IMR-90 (cell line): ENCODE measurements around the gene TEAD1. TPM values are rescaled to one million over a fixed set of nuclear protein-coding genes. Genes with fewer than 3 reads are reported as not detected.

Experiments
- ATAC-seq: fragments of 200-7000 bp; cut with Tn5 transposase; 2 replicates; pipeline ENCODE4 v1.9.1; 2020; ENCODE audit warnings: low read depth, mild to moderate bottlenecking, moderate library complexity
- BruUV-seq: library from RNA; stranded (reverse); fragments of 400-500 nt; replicated peaks from 2 replicates; lab custom pipeline; 2021; lab: Mats Ljungman, UMichigan
- CTCF ChIA-PET: fragments of 300-600 bp; formaldehyde crosslinking; extraction: SDS; loops from one replicate; lab custom pipeline; 2021; ENCODE audit warnings: antibody characterized with exemption; lab: Yijun Ruan, JAX
- POLR2A ChIA-PET: fragments of 300-600 bp; sonication (Branson Sonifier 250); formaldehyde crosslinking; loops from one replicate; lab custom pipeline; 2022; ENCODE audit warnings: antibody characterized with exemption; ENCODE audit not compliant: unreplicated experiment; lab: Charles Lee
- DNase-seq: peaks from one replicate; pipeline ENCODE4 v3.0.0; 2013
- H2AFZ ChIP-seq: replicated peaks from 2 replicates; pipeline ENCODE3; 2013; ENCODE audit warnings: low read length, mild to moderate bottlenecking; ENCODE audit not compliant: poor library complexity
- H2AK5ac ChIP-seq: 2 replicates; pipeline ENCODE4 v1.6.1; 2013; ENCODE audit warnings: low read depth, low read length, inconsistent platforms
- H2AK9ac ChIP-seq: replicated peaks from 2 replicates; pipeline ENCODE3; 2013; ENCODE audit warnings: mild to moderate bottlenecking, low read depth, low read length, moderate library complexity; ENCODE audit not compliant: poor library complexity
- H2BK120ac ChIP-seq: 2 replicates; pipeline ENCODE4 v1.6.1; 2013; ENCODE audit warnings: low read depth, low read length, inconsistent platforms
- H2BK15ac ChIP-seq: 3 replicates; pipeline ENCODE4 v1.6.1; 2013; ENCODE audit warnings: low read depth, low read length, inconsistent platforms
- H2BK20ac ChIP-seq: 2 replicates; pipeline ENCODE4 v1.6.1; 2013; ENCODE audit warnings: low read depth, mild to moderate bottlenecking, inconsistent platforms, low read length, moderate library complexity
- H2BK5ac ChIP-seq: 2 replicates; pipeline ENCODE4 v1.6.1; 2013; ENCODE audit warnings: mild to moderate bottlenecking, low read depth, low read length, inconsistent platforms; ENCODE audit not compliant: poor library complexity, severe bottlenecking
- H3K14ac ChIP-seq: replicated peaks from 2 replicates; pipeline ENCODE4 v1.6.1; 2013; ENCODE audit warnings: low read depth, low read length, inconsistent platforms
- H3K18ac ChIP-seq: 2 replicates; pipeline ENCODE4 v1.6.1; 2013; ENCODE audit warnings: low read depth, low read length, control low read depth
- H3K23ac ChIP-seq: 2 replicates; pipeline ENCODE4 v1.6.1; 2013; ENCODE audit warnings: low read depth, low read length, inconsistent platforms
- H3K27ac ChIP-seq: 2 replicates; pipeline ENCODE4 v1.5.1; 2013; ENCODE audit warnings: mild to moderate bottlenecking, control low read depth, low read length; ENCODE audit not compliant: insufficient read depth
- H3K27me3 ChIP-seq: 2 replicates; pipeline ENCODE4 v1.6.1; 2013; ENCODE audit warnings: low read length; ENCODE audit not compliant: control insufficient read depth, insufficient read depth
- H3K36me3 ChIP-seq: 2 replicates; pipeline ENCODE4 v1.6.1; 2013; ENCODE audit warnings: low read length, mixed read lengths; ENCODE audit not compliant: control insufficient read depth, insufficient read depth
- H3K4ac ChIP-seq: 2 replicates; pipeline ENCODE4 v1.6.1; 2013; ENCODE audit warnings: low read depth, low read length, inconsistent platforms
- H3K4me1 ChIP-seq: 2 replicates; pipeline ENCODE4 v1.6.1; 2013; ENCODE audit warnings: low read length, mixed read lengths; ENCODE audit not compliant: control insufficient read depth, insufficient read depth
- H3K4me2 ChIP-seq: 2 replicates; pipeline ENCODE4 v1.6.1; 2013; ENCODE audit warnings: low read depth, mild to moderate bottlenecking, control low read depth, low read length, moderate library complexity
- H3K4me3 ChIP-seq: 2 replicates; pipeline ENCODE4 v1.5.1; 2013; ENCODE audit warnings: low read depth, mild to moderate bottlenecking, control low read depth, low read length, moderate library complexity; ENCODE audit not compliant: insufficient read depth
- H3K56ac ChIP-seq: 2 replicates; pipeline ENCODE4 v1.6.1; 2013; ENCODE audit warnings: low read length, inconsistent platforms; ENCODE audit not compliant: insufficient read depth; ENCODE audit errors: extremely low read depth
- H3K79me1 ChIP-seq, 2 experiments: 2 replicates each; pipeline ENCODE4 v1.6.1; 2013; ENCODE audit warnings: low read length in 2 of 2, inconsistent platforms in 1 of 2, low read depth in 1 of 2
- H3K9ac ChIP-seq: 2 replicates; pipeline ENCODE4 v1.6.1; 2013; ENCODE audit warnings: low read depth, low read length, control low read depth
- H3K9me1 ChIP-seq: 2 replicates; pipeline ENCODE4 v1.6.1; 2013; ENCODE audit warnings: low read length, inconsistent platforms; ENCODE audit not compliant: insufficient read depth
- H3K9me3 ChIP-seq: 2 replicates; pipeline ENCODE4 v1.6.1; 2013; ENCODE audit warnings: low read length; ENCODE audit not compliant: control insufficient read depth, insufficient read depth
- H4K20me1 ChIP-seq: 2 replicates; pipeline ENCODE4 v1.6.1; 2013; ENCODE audit warnings: low read length, inconsistent platforms; ENCODE audit not compliant: insufficient read depth
- H4K5ac ChIP-seq: 2 replicates; pipeline ENCODE4 v1.6.1; 2013; ENCODE audit warnings: mild to moderate bottlenecking, low read depth, low read length, control low read depth
- H4K8ac ChIP-seq, 2 experiments: 2 replicates each; pipeline ENCODE4 v1.6.1; 2013; ENCODE audit warnings: low read depth in 2 of 2, low read length in 2 of 2, control low read depth in 1 of 2, inconsistent platforms in 1 of 2
- H4K91ac ChIP-seq: 2 replicates; pipeline ENCODE4 v1.6.1; 2013; ENCODE audit warnings: low read depth, low read length, inconsistent platforms; ENCODE audit not compliant: insufficient read depth
- BHLHE40 ChIP-seq: fragments of 150-350 bp; IDR thresholded peaks from 2 replicates; pipeline ENCODE4 v1.6.1; 2016; ENCODE audit warnings: mild to moderate bottlenecking, low read depth, low read length
- CEBPB ChIP-seq: IDR thresholded peaks from 2 replicates; pipeline ENCODE4 v1.6.1; 2012; ENCODE audit warnings: low read depth, low read length, improper control_type of control experiment
- CHD1 ChIP-seq: IDR thresholded peaks from 2 replicates; pipeline ENCODE4 v1.6.1; 2012; ENCODE audit warnings: low read depth, low read length, improper control_type of control experiment
- MXI1 ChIP-seq: IDR thresholded peaks from 2 replicates; pipeline ENCODE4 v1.6.1; 2012; ENCODE audit warnings: low read depth, mild to moderate bottlenecking, low read length, moderate library complexity, borderline replicate concordance
- POLR2A ChIP-seq: IDR thresholded peaks from 2 replicates; pipeline ENCODE4 v1.6.1; 2012; ENCODE audit warnings: mild to moderate bottlenecking, low read depth, low read length
- RAD21 ChIP-seq: IDR thresholded peaks from 2 replicates; pipeline ENCODE4 v1.6.1; 2012; ENCODE audit warnings: low read length, improper control_type of control experiment
- RCOR1 ChIP-seq: IDR thresholded peaks from 2 replicates; pipeline ENCODE4 v1.6.1; 2012; ENCODE audit warnings: mild to moderate bottlenecking, low read length, improper control_type of control experiment; ENCODE audit not compliant: insufficient replicate concordance
- WGBS, 2 experiments: methylation state at CpG; one replicate each; pipeline versions ENCODE4 v1.1.5 to v1.1.7; 2013; ENCODE audit warnings: missing lambda C conversion rate in 2 of 2; ENCODE audit not compliant: insufficient read length in 1 of 2; ENCODE audit errors: extremely low coverage in 2 of 2; 5-methylcytosine and 5-hydroxymethylcytosine counted together
- dilution Hi-C: fragments of 300-500 bp; cut with HindIII; formaldehyde crosslinking; loops from one replicate; pipeline ENCODE4 v1.14.3; 2018; ENCODE audit warnings: low sequenced_read_pairs; ENCODE audit not compliant: unreplicated experiment
- in situ Hi-C: fragments of 300-500 bp; cut with MboI; formaldehyde crosslinking; loops from 3 replicates; pipeline ENCODE4 v1.14.3; 2019; ENCODE audit warnings: low sequenced_read_pairs, inconsistent platforms, mixed read lengths
- intact Hi-C: fragments of 100-400 bp; cut with micrococcal nuclease; formaldehyde crosslinking; loops from 2 replicates; pipeline ENCODE4 v1.10.0; 2022
- polyA plus RNA-seq, 3 experiments: library from polyadenylated mRNA; depleted of rRNA; stranded (reverse); fragments of >200 nt; gene quantifications; 2 replicates each; pipeline ENCODE4 v1.2.3, GENCODE V29; 2012; ENCODE audit warnings: low replicate concordance in 1 of 3
- total RNA-seq: library from RNA; depleted of rRNA; stranded (reverse); fragments of >200 nt; gene quantifications from 2 replicates; pipeline ENCODE4 v1.2.3, GENCODE V29; 2012
- TF ChIP-seq, protein P1 (sequence below): conservative IDR thresholded peaks from 2 replicates; pipeline ENCODE4 v1.5.1; 2012; ENCODE audit warnings: mild to moderate bottlenecking, low read depth, low read length, improper control_type of control experiment
- TF ChIP-seq, protein P2 (sequence below): fragments of 150-350 bp; IDR thresholded peaks from 2 replicates; pipeline ENCODE4 v1.6.1; 2017; ENCODE audit warnings: mild to moderate bottlenecking, antibody characterized with exemption, low read length, low read depth

The TEAD1 gene
- total and polyA plus RNA-seq, 2 of the 4 experiments (the other 2 are of a cell fraction), result 51.8 to 69.2 TPM

DNA sequence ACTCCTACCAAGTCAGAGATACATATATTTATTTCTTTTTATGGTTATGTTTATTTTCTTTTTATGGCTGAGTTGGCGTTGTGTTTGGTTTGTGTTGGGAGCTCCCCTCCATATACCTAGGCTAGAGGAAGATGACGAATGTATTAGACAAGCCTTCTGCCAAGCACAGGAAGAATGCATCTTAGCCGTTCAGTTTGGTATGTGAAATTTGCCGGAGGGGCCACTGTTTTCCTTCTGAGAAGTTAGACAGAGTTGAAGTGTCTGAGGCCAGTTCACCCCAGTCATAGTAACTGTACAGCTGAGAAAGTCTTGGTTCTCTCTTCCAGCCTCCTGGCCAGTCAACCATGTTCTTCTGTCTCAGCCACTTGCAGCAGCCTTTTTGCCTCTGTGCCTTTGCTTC is 29.8 kb downstream of the TEAD1 start:
- peak overlapping the region; percentile 69 for H2BK5ac ChIP-seq
- no peak overlapping the region for H2AK9ac ChIP-seq
- H3K36me3 ChIP-seq, result peaks cover 10% of the 10 kb centered on the region
- H3K27me3 ChIP-seq, result no peaks in the 10 kb centered on the region
- H3K4me1 ChIP-seq, result peaks cover 47% of the 10 kb centered on the region
- H3K23ac ChIP-seq, result peak overlapping the region; percentile 6; the same call in 1 of the 2 replicates
- peak overlapping the region; percentile 53; the same call in 1 of the 2 replicates for H2BK120ac ChIP-seq
- WGBS, 2 experiments, result no CpG with 5 or more reads among the region's 4 CpGs
- BruUV-seq, result no TSS peak
- peak overlapping the region; percentile 74 for H3K27ac ChIP-seq
- ChIA-PET POLR2A (no interaction called here), CTCF (interaction anchor here (1.8 kb wide), 1 partner anchor 20 kb away, joined by 4 read pairs; no protein-coding TSS in a partner anchor)
- peaks cover 25 to 85% of the 10 kb centered on the region in 2 experiments for H3K79me1 ChIP-seq
- TF ChIP-seq, protein P1, sequence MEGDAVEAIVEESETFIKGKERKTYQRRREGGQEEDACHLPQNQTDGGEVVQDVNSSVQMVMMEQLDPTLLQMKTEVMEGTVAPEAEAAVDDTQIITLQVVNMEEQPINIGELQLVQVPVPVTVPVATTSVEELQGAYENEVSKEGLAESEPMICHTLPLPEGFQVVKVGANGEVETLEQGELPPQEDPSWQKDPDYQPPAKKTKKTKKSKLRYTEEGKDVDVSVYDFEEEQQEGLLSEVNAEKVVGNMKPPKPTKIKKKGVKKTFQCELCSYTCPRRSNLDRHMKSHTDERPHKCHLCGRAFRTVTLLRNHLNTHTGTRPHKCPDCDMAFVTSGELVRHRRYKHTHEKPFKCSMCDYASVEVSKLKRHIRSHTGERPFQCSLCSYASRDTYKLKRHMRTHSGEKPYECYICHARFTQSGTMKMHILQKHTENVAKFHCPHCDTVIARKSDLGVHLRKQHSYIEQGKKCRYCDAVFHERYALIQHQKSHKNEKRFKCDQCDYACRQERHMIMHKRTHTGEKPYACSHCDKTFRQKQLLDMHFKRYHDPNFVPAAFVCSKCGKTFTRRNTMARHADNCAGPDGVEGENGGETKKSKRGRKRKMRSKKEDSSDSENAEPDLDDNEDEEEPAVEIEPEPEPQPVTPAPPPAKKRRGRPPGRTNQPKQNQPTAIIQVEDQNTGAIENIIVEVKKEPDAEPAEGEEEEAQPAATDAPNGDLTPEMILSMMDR, result no peak
- TF ChIP-seq CEBPB, result no peak
- no peak for TF ChIP-seq RAD21
- TF ChIP-seq, protein P2, sequence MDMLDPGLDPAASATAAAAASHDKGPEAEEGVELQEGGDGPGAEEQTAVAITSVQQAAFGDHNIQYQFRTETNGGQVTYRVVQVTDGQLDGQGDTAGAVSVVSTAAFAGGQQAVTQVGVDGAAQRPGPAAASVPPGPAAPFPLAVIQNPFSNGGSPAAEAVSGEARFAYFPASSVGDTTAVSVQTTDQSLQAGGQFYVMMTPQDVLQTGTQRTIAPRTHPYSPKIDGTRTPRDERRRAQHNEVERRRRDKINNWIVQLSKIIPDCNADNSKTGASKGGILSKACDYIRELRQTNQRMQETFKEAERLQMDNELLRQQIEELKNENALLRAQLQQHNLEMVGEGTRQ, result no peak
- no peak for TF ChIP-seq BHLHE40
- no peak for TF ChIP-seq POLR2A
- TF ChIP-seq RCOR1, result peak; percentile 76
- no peak for TF ChIP-seq MXI1
- no peak for TF ChIP-seq CHD1
- dilution Hi-C loops (no loop called here), in situ Hi-C loops (no loop called here), intact Hi-C loops (no loop called here)
- H4K5ac ChIP-seq, result no peak overlapping the region
- no peaks in the 10 kb centered on the region for H3K9me3 ChIP-seq
- peak overlapping the region; percentile 48 for H3K14ac ChIP-seq
- H4K8ac ChIP-seq, result peak overlapping the region in 1 of 2 experiments; percentile 16; a peak in 1 of 4 replicates
- no peak overlapping the region for H3K4me3 ChIP-seq
- peak overlapping the region; percentile 46; the same call in 1 of the 2 replicates for H2AK5ac ChIP-seq
- no peak overlapping the region for H3K18ac ChIP-seq
- H3K9me1 ChIP-seq, result peaks cover 51% of the 10 kb centered on the region
- peak overlapping the region; percentile 55 for H3K4me2 ChIP-seq
- 0 out of 2 replicates have a peak overlapping the region, but pooled peaks have one; percentile 17 for H2BK20ac ChIP-seq
- H4K91ac ChIP-seq, result peak overlapping the region; percentile 29
- H3K4ac ChIP-seq, result peak overlapping the region; percentile 66
- peaks cover 92% of the 10 kb centered on the region for H4K20me1 ChIP-seq
- no peak overlapping the region for H3K56ac ChIP-seq
- H3K9ac ChIP-seq, result 0 out of 2 replicates have a peak overlapping the region, but pooled peaks have one; percentile 15
- H2BK15ac ChIP-seq, result 0 out of 3 replicates have a peak overlapping the region, but pooled peaks have one; percentile 12
- peak; percentile 78 for ATAC-seq
- H2AFZ ChIP-seq, result no peak overlapping the region
- DNase-seq, result peak; percentile 93
